Stimulated activated naive CD8-positive, alpha-beta T cell treated with anti-CD3 and anti-CD28 coated beads, Interleukin-15, amount 100 ng/mL, for 72 hours (primary cell): ENCODE data around the gene RPRD2.

Experiments
- ATAC-seq: fragments of 150-1000 bp; cut with Tn5 transposase; 2 replicates; pipeline ENCODE4 v1.10.0; 2021; ENCODE audit warnings: mild to moderate bottlenecking, moderate library complexity
- DNase-seq, 2 donors: peaks; one replicate each; pipeline ENCODE4 v3.0.0; 2021 to 2022
- H3K27ac Mint-ChIP-seq, 2 donors: one replicate each; pipeline ENCODE4 v1.8.0; 2022; ENCODE audit warnings: mild to moderate bottlenecking in 2 of 2, mixed read lengths in 2 of 2, moderate library complexity in 2 of 2
- H3K27me3 Mint-ChIP-seq: one replicate; pipeline ENCODE4 v1.8.0; 2022; ENCODE audit warnings: mixed read lengths
- H3K4me1 Mint-ChIP-seq: one replicate; pipeline ENCODE4 v1.8.0; 2022; ENCODE audit warnings: mild to moderate bottlenecking, mixed read lengths
- H3K4me3 Mint-ChIP-seq, 2 donors: one replicate each; pipeline ENCODE4 v1.8.0; 2022; ENCODE audit warnings: mild to moderate bottlenecking in 2 of 2, mixed read lengths in 2 of 2, moderate library complexity in 1 of 2
- H3K9me3 Mint-ChIP-seq, 2 donors: one replicate each; pipeline ENCODE4 v1.8.0; 2022; ENCODE audit warnings: mixed read lengths in 2 of 2

The RPRD2 gene

DNA sequence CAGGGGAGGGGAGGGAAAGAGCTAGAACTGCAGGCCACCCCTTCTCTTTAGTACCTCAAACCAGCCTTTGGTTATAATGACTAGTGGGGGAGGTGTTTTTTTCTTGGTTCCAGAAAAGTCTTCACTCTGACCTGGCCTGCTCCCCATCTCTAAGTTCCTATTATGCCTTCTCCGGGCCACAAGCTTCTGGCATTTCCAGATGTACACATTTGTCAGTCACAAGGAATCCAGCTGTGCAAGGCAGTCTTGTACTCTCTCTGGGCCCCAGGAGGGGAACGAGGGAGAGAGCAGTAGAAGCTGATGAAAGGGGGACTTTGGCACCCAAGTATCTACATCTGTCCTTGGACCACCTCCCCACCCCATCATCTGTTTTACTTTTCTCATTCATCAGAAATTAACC lies 148.9 kb downstream of the RPRD2 start:
- Mint-ChIP-seq H3K27ac (no peak overlapping the region), H3K4me1 (peaks cover 30% of the 10 kb centered on the region), H3K27me3 (no peaks in the 10 kb centered on the region), H3K4me3 (no peak overlapping the region), H3K9me3 (no peaks in the 10 kb centered on the region)
- ATAC-seq (no peak), DNase-seq (no peak)

DNA sequence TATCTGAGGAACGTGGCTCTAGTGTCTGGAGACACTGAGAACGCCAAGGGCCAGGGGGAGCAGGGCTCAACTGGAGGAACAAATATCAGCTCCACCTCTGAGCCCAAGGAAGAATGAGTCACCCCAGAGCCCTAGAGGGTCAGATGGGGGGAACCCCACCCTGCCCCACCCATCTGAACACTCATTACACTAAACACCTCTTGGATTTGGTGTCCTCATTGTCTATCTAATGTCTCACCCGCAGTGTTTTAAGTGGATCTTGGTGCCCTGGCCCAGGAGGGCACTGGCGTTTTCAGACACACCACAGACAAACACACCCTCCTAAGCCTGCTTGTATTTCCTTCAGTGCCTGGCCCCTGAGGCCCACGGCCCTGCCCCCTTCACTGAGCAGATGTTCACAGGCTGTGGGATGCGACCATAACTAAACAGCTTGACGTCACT lies 149.4 kb downstream of the RPRD2 start:
- Mint-ChIP-seq H3K4me3 (no peak overlapping the region), H3K27me3 (no peaks in the 10 kb centered on the region), H3K4me1 (peaks cover 25% of the 10 kb centered on the region), H3K27ac (no peak overlapping the region), H3K9me3 (no peaks in the 10 kb centered on the region)
- ATAC-seq (no peak), DNase-seq (no peak)

- Mint-ChIP-seq H3K27ac (no peak overlapping the region), H3K4me3 (peak overlapping the region; percentile 86 to 93), H3K4me1 (peaks cover 25% of the 10 kb centered on the region), H3K27me3 (no peaks in the 10 kb centered on the region), H3K9me3 (no peaks in the 10 kb centered on the region)
- ATAC-seq (no peak), DNase-seq (no peak)
Measured at GRCh38 chr1:150514260-150514659, 150.3 kb downstream of the RPRD2 start.

GRCh38 chr1:150514913-150515327 lies 151.0 kb downstream of the RPRD2 start:
- peak overlapping the region; percentile 47 to 95 for H3K27ac Mint-ChIP-seq

GRCh38 chr1:150515328-150516049 lies 151.5 kb downstream of the RPRD2 start, which contains the start of gene FALEC:
Gene FALEC (plus strand): TSS chr1:150515752.
- DNase-seq (peak; percentile 93 to 94), ATAC-seq (peak; percentile 98)
- Mint-ChIP-seq H3K27me3 (no peaks in the 10 kb centered on the region), H3K4me1 (peaks cover 25% of the 10 kb centered on the region), H3K4me3 (peak within 1 kb of the TSS; percentile 86 to 93), H3K27ac (peak within 1 kb of the TSS; percentile 47 to 95), H3K9me3 (no peaks in the 10 kb centered on the region)

More at GRCh38 chr1:150514913-150515327, 151.0 kb downstream of the RPRD2 start:
- Mint-ChIP-seq H3K9me3 (no peaks in the 10 kb centered on the region), H3K4me1 (peaks cover 25% of the 10 kb centered on the region), H3K4me3 (peak overlapping the region; percentile 86 to 93), H3K27me3 (no peaks in the 10 kb centered on the region)
- peak; percentile 2 for ATAC-seq
- no peak for DNase-seq

- Mint-ChIP-seq H3K9me3 (no peaks in the 10 kb centered on the region), H3K27me3 (no peaks in the 10 kb centered on the region), H3K4me3 (peak overlapping the region; percentile 86 to 93), H3K4me1 (peaks cover 25% of the 10 kb centered on the region), H3K27ac (peak overlapping the region; percentile 3 to 91)
- peak; percentile 14 for ATAC-seq
- peak in 1 of 2 donors; percentile 22 for DNase-seq
Measured at GRCh38 chr1:150516050-150516591, 152.2 kb downstream of the RPRD2 start.

GRCh38 chr1:150516616-150517015 lies 152.7 kb downstream of the RPRD2 start:
- DNase-seq: no peak
- Mint-ChIP-seq H3K4me3 (peak overlapping the region; percentile 86 to 93), H3K27ac (no peak overlapping the region), H3K4me1 (peaks cover 25% of the 10 kb centered on the region), H3K27me3 (no peaks in the 10 kb centered on the region), H3K9me3 (no peaks in the 10 kb centered on the region)
- ATAC-seq: no peak

GRCh38 chr1:150521196-150521968 lies 157.4 kb downstream of the RPRD2 start:
- no peak overlapping the region for H3K4me3 Mint-ChIP-seq
- no peaks in the 10 kb centered on the region for H3K27me3 Mint-ChIP-seq
- H3K9me3 Mint-ChIP-seq: no peaks in the 10 kb centered on the region
- H3K27ac Mint-ChIP-seq: no peak overlapping the region
- H3K4me1 Mint-ChIP-seq: peaks cover 4% of the 10 kb centered on the region
- DNase-seq: no peak
- no peak for ATAC-seq

GRCh38 chr1:150525348-150525747 lies 161.4 kb downstream of the RPRD2 start:
- no peak for DNase-seq
- no peaks in the 10 kb centered on the region for H3K9me3 Mint-ChIP-seq
- H3K4me3 Mint-ChIP-seq: no peak overlapping the region
- no peak overlapping the region for H3K27ac Mint-ChIP-seq
- no peak for ATAC-seq
- H3K4me1 Mint-ChIP-seq: no peaks in the 10 kb centered on the region
- H3K27me3 Mint-ChIP-seq: no peaks in the 10 kb centered on the region
